SH-SY5Y (cell line): ENCODE measurements around the gene SLFN5.

Experiments used
- GATA2 ChIP-seq: IDR thresholded peaks from 2 replicates; pipeline ENCODE4 v1.6.1; 2011; ENCODE audit warnings: mild to moderate bottlenecking, low read depth, low read length
- GATA3 ChIP-seq: IDR thresholded peaks from 2 replicates; pipeline ENCODE4 v1.6.1; 2011; ENCODE audit warnings: low read depth, mild to moderate bottlenecking, low read length, moderate library complexity

GRCh38 chr17:35214192-35214591, 28.7 kb upstream of the SLFN5 start:
- TF ChIP-seq GATA2 (no peak), GATA3 (no peak)
